Panc1 (cell line): ENCODE results near the gene RFX7.
"Not testable (repeated sequence)": the region's sequence is repeated elsewhere in the genome, so short reads cannot be mapped to it uniquely, and the experiment has no call there.

Experiments used
- CTCF ChIP-seq: fragments of 450-650 bp; IDR thresholded peaks from 2 replicates; pipeline ENCODE4 v1.5.1; 2017; ENCODE audit warnings: mild to moderate bottlenecking
- POLR2AphosphoS5 ChIP-seq: IDR thresholded peaks from 2 replicates; pipeline ENCODE4 v1.6.1; 2012; ENCODE audit warnings: mild to moderate bottlenecking, low read depth, low read length, moderate library complexity
- REST ChIP-seq, 2 experiments: IDR thresholded peaks; 2 replicates each; pipeline ENCODE4 v1.6.1; 2011 to 2012; ENCODE audit warnings: low read depth in 2 of 2, control low read depth in 1 of 2, low read length in 1 of 2, mild to moderate bottlenecking in 1 of 2, moderate library complexity in 1 of 2; ENCODE audit not compliant: insufficient read depth in 1 of 2
- TCF7L2 ChIP-seq: IDR thresholded peaks from 2 replicates; pipeline ENCODE4 v1.6.1; 2011; ENCODE audit warnings: mild to moderate bottlenecking, low read depth, low read length, inconsistent platforms

DNA sequence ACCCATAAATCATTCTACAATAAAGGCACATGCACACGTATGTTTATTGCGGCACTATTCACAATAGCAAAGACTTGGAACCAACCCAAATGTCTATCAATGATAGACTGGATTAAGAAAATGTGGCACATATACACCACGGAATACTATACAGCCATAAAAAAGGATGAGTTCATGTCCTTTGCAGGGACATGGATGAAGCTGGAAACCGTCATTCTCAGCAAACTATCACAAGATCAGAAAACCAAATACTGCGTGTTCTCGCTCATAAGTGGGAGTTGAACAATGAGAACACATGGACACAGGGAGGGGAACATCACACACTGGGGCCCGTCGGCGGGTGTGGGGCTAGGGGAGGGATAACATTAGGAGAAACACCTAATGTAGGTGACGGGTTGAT is 88.4 kb downstream of the RFX7 start:
- not testable (repeated sequence) for TF ChIP-seq REST (IDR thresholded peaks at IDR 0.05; ENCODE audit: insufficient read depth in 1 of 2, low read depth in 2 of 2, low read length in 1 of 2); CTCF; POLR2AphosphoS5; TCF7L2
